ENCODE results near the gene ANO4.

ANO4 gene

DNA sequence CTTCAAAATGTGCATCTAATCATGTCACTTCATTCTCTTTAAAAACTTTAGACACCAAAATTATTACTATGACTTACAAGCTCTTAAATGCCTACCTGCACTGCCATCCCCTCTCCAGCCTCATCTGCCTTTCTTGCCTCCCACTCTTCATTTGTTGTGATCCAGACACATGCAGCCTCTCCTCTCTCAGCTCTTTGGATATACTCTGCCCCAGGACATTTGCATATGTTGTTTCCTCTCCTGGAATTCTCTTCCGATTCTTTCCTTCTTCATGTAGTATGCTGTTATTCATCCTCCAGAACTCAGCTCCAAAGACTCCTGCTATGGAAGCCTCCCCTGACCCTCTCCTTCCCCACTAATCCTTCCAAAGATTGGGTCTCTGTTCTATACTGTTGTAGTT, 197.6 kb downstream of the ANO4 start:
- no peak for DNase-seq (ENCODE audit: low read depth)

DNA sequence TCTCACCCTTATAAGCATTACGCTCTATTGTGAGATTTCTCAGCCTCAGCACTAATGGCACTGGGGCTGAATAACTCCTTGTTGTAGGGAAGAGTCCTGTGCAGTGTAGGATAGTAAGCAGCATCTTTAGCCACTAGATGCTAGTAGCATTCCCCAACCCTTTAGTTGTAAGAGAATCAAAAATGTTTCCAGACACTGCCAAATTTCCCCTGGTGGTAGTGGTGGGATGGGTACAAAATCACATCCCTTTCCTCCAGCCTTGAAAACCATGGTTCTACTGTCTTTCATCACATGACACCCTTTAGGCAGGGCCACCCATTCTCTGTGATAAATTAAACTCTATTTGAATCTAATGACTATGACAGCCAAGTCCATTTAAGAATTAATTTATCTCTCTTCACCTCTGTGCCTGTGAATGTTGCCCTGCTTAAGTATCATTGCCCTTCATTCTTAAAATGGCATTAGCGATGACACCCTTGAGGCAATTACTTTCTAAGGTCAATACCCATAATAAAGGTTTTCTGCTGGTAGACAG, 199.4 kb downstream of the ANO4 start:
- no peak for DNase-seq (ENCODE audit: low read depth)

- DNase-seq (ENCODE audit: low read depth) = peak; percentile 74
Measured at GRCh38 chr12:100995201-100995600, 200.6 kb downstream of the ANO4 start.

DNA sequence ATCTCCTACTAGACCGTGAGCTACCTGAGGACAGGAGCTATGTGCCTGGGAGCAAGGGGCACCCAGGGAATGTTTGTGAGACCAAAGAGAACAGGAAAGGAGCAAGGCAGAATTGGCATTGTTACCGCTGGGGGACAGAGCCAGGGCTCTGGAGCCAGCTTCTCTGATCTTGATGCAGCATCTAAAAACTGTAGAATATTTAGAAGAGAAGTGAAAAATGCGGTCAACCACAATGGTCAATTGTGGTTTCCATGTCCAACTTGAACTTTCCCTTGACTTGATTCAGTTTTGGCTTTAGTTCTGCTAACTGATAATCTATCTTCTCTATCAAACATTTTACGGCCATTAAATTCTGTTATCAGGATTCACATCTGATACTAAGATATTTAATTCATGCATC, 201.2 kb downstream of the ANO4 start:
- no peak for DNase-seq (ENCODE audit: low read depth)

DNA sequence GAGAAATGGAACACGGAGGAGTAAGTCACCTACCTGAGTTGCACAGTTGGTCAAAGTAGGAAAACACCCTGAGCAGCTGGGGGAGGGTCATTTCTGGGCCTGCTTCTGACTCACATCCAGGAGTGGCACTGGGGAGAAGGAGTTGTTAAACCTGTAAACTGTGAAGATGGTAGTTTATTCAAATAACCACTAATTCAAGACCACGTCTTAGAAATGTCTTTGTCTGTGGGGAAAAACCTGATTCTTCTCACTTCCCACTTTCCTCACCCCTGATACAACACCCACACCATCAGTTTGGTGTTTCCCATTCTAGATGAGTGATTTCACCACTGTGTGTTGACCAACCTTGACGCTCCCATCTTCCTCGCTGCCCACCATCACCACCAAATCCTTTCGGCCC, 207.1 kb downstream of the ANO4 start:
- no peak for DNase-seq (ENCODE audit: low read depth)

- DNase-seq (ENCODE audit: low read depth) = no peak
Measured at GRCh38 chr12:101002696-101003419, 208.3 kb downstream of the ANO4 start.

DNA sequence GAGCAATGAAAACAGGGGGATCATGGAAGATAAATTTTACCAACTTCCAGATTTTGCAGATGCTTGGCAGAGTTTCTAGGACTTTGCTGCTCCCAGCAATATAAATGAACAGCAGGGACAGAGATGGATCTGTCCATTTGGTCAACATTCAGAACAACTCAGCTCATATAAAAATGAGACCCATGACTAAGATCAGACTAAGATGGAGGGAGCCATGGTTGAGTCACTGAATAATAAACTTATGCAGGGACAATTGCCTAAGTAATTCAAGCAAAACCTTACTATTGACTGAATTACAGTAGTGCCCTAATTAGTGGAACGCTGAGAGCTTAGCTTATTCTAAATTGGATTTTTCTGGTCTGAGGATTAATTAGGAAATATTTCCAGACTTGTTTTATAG, 210.3 kb downstream of the ANO4 start:
- DNase-seq (ENCODE audit: low read depth) = no peak

- no peak for DNase-seq (ENCODE audit: low read depth)
Measured at GRCh38 chr12:101009274-101009673, 214.7 kb downstream of the ANO4 start.

DNA sequence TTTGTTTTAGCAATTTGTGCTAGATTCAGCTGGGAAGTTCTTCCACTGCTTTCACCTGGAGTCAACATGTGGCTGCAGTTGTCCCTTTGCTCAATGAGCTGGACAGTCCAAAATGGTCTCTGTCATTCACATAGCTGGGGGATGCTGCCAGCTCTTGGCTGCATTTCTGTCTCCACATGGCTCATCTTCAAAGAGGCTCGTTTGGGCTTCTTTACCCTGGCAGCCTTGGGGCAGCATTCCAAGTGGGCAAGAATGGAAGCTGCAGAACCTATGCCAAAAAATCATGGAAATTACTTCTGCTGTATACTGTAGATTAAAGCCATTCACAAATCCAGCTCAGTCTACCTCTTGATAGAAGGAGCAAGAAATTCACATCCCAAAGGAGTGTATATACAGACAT, 216.3 kb downstream of the ANO4 start:
- no peak for DNase-seq (ENCODE audit: low read depth)

- DNase-seq (ENCODE audit: low read depth) = no peak
Measured at GRCh38 chr12:101013993-101014392, 219.4 kb downstream of the ANO4 start.

- no peak for DNase-seq (ENCODE audit: low read depth)
Measured at GRCh38 chr12:101015044-101015443, 220.5 kb downstream of the ANO4 start.

DNA sequence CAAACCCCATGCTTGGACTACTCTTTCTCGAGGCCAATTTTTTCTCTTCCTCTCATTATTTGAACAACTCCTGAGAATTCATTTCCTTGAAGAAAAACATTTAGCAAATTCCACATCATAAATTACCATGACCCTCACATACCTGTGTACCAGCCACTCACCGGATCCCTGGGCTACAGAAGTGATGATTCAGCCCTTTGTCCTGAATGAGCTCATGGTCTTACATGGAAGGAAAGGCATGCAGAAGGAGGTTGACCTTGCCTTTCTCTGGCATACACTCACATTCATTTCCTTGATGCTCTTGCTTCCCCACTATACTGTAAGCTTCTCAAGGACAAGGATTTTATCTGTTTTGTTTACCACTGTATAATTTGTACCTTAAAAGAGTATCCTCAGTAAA, 224.0 kb downstream of the ANO4 start:
- DNase-seq (ENCODE audit: low read depth) = peak; percentile 97

- DNase-seq (ENCODE audit: low read depth) = no peak
Measured at GRCh38 chr12:101019201-101019600, 224.6 kb downstream of the ANO4 start.

DNA sequence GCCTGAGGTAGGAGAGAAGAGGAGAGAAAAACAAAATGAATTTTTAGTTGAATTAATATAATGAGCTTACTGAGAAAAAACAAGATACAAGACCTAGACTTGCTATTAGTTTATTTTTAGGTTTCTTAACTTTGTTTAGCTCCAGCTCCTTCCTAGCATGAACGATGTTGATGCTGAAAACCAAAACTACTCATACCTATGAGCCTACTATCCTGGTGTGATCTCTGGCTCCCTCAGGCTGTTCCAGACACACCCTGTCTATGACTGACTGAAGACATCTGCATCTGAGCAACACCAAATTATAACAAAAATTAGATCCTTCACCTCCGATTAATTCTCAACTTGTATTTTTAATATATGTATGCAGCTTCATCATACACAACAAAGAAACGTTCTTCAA, 225.1 kb downstream of the ANO4 start:
- DNase-seq (ENCODE audit: low read depth) = no peak

DNA sequence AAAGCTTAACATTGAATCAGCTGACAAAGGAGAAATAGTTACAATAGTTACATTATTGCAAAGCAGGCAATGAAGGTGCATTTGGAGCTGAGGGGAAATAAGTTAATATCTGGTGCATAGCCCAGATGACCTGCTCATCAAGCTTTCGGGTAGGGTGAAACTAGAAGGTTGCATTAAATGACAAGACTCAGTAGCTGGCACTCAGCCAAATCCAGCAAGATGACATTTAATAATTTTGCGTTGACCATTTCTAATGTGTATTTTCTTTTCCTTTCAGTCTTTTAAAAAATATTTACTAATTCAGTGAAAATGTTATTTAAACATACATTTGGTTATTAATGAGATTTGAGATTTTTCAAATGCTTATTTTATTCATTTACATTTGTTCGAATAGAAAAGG, 226.9 kb downstream of the ANO4 start:
- DNase-seq (ENCODE audit: low read depth) = no peak

- DNase-seq (ENCODE audit: low read depth) = peak; percentile 69
Measured at GRCh38 chr12:101021911-101022388, 227.4 kb downstream of the ANO4 start.

GRCh38 chr12:101027200-101027599, 232.6 kb downstream of the ANO4 start:
- no peak for DNase-seq (ENCODE audit: low read depth)

- DNase-seq (ENCODE audit: low read depth) = no peak
Measured at GRCh38 chr12:101027816-101028215, 233.2 kb downstream of the ANO4 start.

DNA sequence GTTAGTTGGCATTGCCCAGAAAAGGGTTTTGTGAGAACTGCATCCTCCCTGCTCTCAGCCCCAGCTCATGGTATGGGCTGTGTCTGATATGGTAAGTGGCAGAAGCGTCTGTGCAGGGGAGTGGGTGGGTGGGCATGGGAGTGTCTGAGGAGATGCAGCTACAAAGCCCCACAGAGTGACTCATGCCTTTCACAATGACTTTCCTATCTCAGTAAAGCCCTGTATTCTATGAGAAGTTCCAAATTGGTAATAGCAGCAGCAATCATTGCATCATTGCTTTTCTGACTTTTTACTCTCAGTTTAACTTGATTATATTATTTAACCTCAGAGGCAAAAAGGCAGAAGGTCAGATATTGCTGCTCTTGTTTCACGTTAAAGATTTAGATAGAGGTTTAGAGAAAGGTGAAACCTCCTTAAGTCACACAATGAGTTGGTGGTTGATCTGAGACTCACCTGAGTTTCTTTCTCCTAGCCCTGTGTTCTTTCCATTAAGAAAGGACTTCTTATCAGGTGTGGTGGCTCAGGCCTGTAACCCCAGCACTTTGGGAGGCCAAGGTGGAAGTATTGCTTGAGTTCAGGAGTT, 243.8 kb downstream of the ANO4 start:
- no peak for DNase-seq (ENCODE audit: low read depth)

DNA sequence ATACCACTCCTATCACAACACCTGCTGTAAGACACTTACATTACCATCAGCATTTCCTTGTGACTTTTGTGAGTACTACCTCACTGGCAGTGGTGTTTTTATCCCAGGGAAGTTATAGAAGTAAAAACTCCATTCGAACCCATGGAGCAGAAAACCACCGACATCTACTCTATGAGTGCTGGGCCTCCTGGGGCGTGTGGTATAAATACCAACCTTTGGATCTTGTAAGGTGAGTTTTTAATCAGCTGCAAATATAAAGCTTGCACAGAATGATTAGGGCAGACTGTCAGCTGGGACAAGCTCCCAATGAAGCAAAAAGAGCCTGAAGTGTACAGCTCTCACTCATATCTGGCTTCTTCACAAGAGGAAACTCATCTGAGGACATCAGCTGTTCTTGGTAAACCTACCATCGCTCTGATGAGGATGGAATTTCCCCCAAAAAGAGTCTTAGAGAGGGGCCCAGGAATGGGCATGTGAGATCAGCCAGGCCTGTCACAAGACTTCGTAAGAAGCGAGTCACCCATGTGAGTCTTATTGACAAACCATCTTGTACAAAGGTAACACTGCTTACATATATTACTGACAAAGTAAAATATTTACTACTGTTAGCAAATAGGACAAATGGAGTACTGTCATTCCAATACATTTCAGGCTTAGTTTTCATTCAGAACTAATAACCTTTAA, 245.4 kb downstream of the ANO4 start:
- no peak for DNase-seq (ENCODE audit: low read depth)

GRCh38 chr12:101040936-101041335, 246.4 kb downstream of the ANO4 start:
- no peak for DNase-seq (ENCODE audit: low read depth)

GRCh38 chr12:101042211-101042610, 247.6 kb downstream of the ANO4 start:
- DNase-seq (ENCODE audit: low read depth) = no peak

- peak; percentile 10 for DNase-seq (ENCODE audit: low read depth)
Measured at GRCh38 chr12:101044512-101045059, 250.0 kb downstream of the ANO4 start.

Data from non-pigmented ciliary epithelial cell (primary cell).